Measurements from ENCODE around the gene TFG.
A peak's percentile ranks its signal among the peaks of the same experiment; 100 is the strongest.

Gene TFG

GRCh38 chr3:100706365-100706764 is 2.9 kb upstream of the TFG start:
- no peak overlapping the region for H2BK15ac ChIP-seq (ENCODE audit: low read length)
- H2AK5ac ChIP-seq (ENCODE audit: low read depth, low read length) = no peak overlapping the region
- H3K4me1 ChIP-seq (ENCODE audit: control insufficient read depth in 2 of 2, insufficient read depth in 1 of 2, low read depth in 1 of 2, low read length in 2 of 2) = peaks cover 2% of the 10 kb centered on the region in 2 donors
- no peak overlapping the region for H3K23ac ChIP-seq (ENCODE audit: low read depth, low read length, poor library complexity)
- no CpG with 5 or more reads among the region's 3 CpGs for WGBS, 2 donors (ENCODE audit: extremely low coverage in 2 of 2, insufficient read length in 2 of 2, insufficient replicate concordance in 1 of 2)
- H2BK5ac ChIP-seq (ENCODE audit: low read length) = no peak overlapping the region
- peaks cover 2 to 6% of the 10 kb centered on the region in 2 donors for H3K9me3 ChIP-seq (replicated peaks in 1 of 2; ENCODE audit: control insufficient read depth in 2 of 2, insufficient read depth in 1 of 2, low read depth in 1 of 2, low read length in 2 of 2)
- H2AFZ ChIP-seq (ENCODE audit: low read length) = no peak overlapping the region
- H2BK120ac ChIP-seq (ENCODE audit: low read depth, low read length) = no peak overlapping the region
- no peak overlapping the region for H2BK12ac ChIP-seq (ENCODE audit: low read length)
- H3K27me3 ChIP-seq (ENCODE audit: control insufficient read depth in 3 of 3, insufficient read depth in 3 of 3, low read depth in 1 of 3, low read length in 3 of 3) = peaks cover 0 to 18% (median 0%) of the 10 kb centered on the region in 3 experiments
- no peak for DNase-seq (ENCODE audit: low spot score)
- H3K27ac ChIP-seq (replicated peaks; ENCODE audit: low read length) = no peak overlapping the region
- H3K4me2 ChIP-seq (ENCODE audit: insufficient read depth, low read length, poor library complexity, severe bottlenecking) = no peak overlapping the region
- H3K9ac ChIP-seq (ENCODE audit: low read depth, low read length, poor library complexity) = no peak overlapping the region
- H4K91ac ChIP-seq (ENCODE audit: low read depth, low read length, poor library complexity) = no peak overlapping the region
- H3K18ac ChIP-seq (ENCODE audit: low read length) = no peak overlapping the region
- H3K4ac ChIP-seq (ENCODE audit: low read length) = no peak overlapping the region
- no peak overlapping the region for H3K14ac ChIP-seq (ENCODE audit: low read length)
- H4K8ac ChIP-seq (ENCODE audit: low read depth, low read length) = no peak overlapping the region
- no peak overlapping the region for H3K4me3 ChIP-seq (ENCODE audit: low read length in 2 of 2)
- no peaks in the 10 kb centered on the region for H3K79me1 ChIP-seq (ENCODE audit: low read depth, low read length)
- H3K36me3 ChIP-seq (replicated peaks in 1 of 2; ENCODE audit: control insufficient read depth in 2 of 2, insufficient read depth in 2 of 2, low read length in 2 of 2) = peaks cover 0 to 7% of the 10 kb centered on the region in 2 donors

GRCh38 chr3:100708644-100708988 is 678 bp upstream of the TFG start:
- no CpG with 5 or more reads among the region's 3 CpGs for WGBS, 2 donors (ENCODE audit: extremely low coverage in 2 of 2, insufficient read length in 2 of 2, insufficient replicate concordance in 1 of 2)
- Histone ChIP-seq H3K18ac (ENCODE audit: low read length) (no peak overlapping the region), H3K79me1 (ENCODE audit: low read depth, low read length) (no peaks in the 10 kb centered on the region)

DNA sequence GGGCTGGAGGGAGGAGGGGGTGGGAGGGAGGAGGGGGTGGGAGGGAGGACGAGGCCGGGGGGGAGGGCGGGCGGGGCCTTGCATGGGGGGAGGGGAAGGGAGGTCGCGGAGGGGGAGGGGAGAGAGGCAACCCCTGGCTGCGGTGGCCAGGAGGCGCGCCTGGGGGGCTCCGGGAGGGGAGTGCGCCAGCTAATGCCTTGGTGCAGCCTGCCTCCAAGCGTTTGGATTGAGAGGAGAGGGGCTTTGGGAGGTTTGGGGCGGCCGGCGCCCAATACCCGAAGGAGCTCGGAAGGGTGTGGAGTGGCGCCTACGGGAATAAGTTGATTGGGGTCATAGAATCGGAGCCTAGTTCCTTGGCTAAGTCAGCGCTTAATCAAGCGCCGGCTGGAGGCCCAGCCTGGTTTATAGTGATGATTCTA is 557 bp downstream of the TFG start:
- Histone ChIP-seq H3K4me3 (ENCODE audit: low read length in 2 of 2) (peak overlapping the region; percentile 78 to 97), H3K27ac (replicated peaks; ENCODE audit: low read length) (peak overlapping the region; percentile 99), H3K9ac (ENCODE audit: low read depth, low read length, poor library complexity) (peak overlapping the region; percentile 98), H3K4me1 (ENCODE audit: control insufficient read depth in 2 of 2, insufficient read depth in 1 of 2, low read depth in 1 of 2, low read length in 2 of 2) (peaks cover 2% of the 10 kb centered on the region in 2 donors), H3K14ac (ENCODE audit: low read length) (no peak overlapping the region), H3K4ac (ENCODE audit: low read length) (no peak overlapping the region), H3K18ac (ENCODE audit: low read length) (peak overlapping the region; percentile 99), H3K23ac (ENCODE audit: low read depth, low read length, poor library complexity) (peak overlapping the region; percentile 95), H3K36me3 (replicated peaks in 1 of 2; ENCODE audit: control insufficient read depth in 2 of 2, insufficient read depth in 2 of 2, low read length in 2 of 2) (peaks cover 0 to 42% of the 10 kb centered on the region in 2 donors), H2BK15ac (ENCODE audit: low read length) (no peak overlapping the region), H4K91ac (ENCODE audit: low read depth, low read length, poor library complexity) (no peak overlapping the region), H2BK5ac (ENCODE audit: low read length) (peak overlapping the region; percentile 96), H2AFZ (ENCODE audit: low read length) (peak overlapping the region; percentile 90), H2BK12ac (ENCODE audit: low read length) (no peak overlapping the region), H2AK5ac (ENCODE audit: low read depth, low read length) (no peak overlapping the region), H3K27me3 (ENCODE audit: control insufficient read depth in 3 of 3, insufficient read depth in 3 of 3, low read depth in 1 of 3, low read length in 3 of 3) (peaks cover 0 to 8% (median 0%) of the 10 kb centered on the region in 3 experiments), H3K9me3 (replicated peaks in 1 of 2; ENCODE audit: control insufficient read depth in 2 of 2, insufficient read depth in 1 of 2, low read depth in 1 of 2, low read length in 2 of 2) (peaks cover 2 to 6% of the 10 kb centered on the region in 2 donors), H4K8ac (ENCODE audit: low read depth, low read length) (no peak overlapping the region), H2BK120ac (ENCODE audit: low read depth, low read length) (no peak overlapping the region), H3K4me2 (ENCODE audit: insufficient read depth, low read length, poor library complexity, severe bottlenecking) (peak overlapping the region; percentile 64), H3K79me1 (ENCODE audit: low read depth, low read length) (peaks cover 2% of the 10 kb centered on the region)
- DNase-seq (ENCODE audit: low spot score) = peak; percentile 66
- WGBS, 2 donors (ENCODE audit: extremely low coverage in 2 of 2, insufficient read length in 2 of 2, insufficient replicate concordance in 1 of 2) = no CpG with 5 or more reads among the region's 23 CpGs

More at GRCh38 chr3:100708644-100708988, 678 bp upstream of the TFG start:
- Histone ChIP-seq H3K9me3 (replicated peaks in 1 of 2; ENCODE audit: control insufficient read depth in 2 of 2, insufficient read depth in 1 of 2, low read depth in 1 of 2, low read length in 2 of 2) (peaks cover 2 to 6% of the 10 kb centered on the region in 2 donors), H3K4me1 (ENCODE audit: control insufficient read depth in 2 of 2, insufficient read depth in 1 of 2, low read depth in 1 of 2, low read length in 2 of 2) (peaks cover 2% of the 10 kb centered on the region in 2 donors), H4K8ac (ENCODE audit: low read depth, low read length) (no peak overlapping the region), H2AFZ (ENCODE audit: low read length) (peak overlapping the region; percentile 84), H4K91ac (ENCODE audit: low read depth, low read length, poor library complexity) (no peak overlapping the region), H2BK12ac (ENCODE audit: low read length) (no peak overlapping the region), H3K4ac (ENCODE audit: low read length) (no peak overlapping the region), H3K4me2 (ENCODE audit: insufficient read depth, low read length, poor library complexity, severe bottlenecking) (peak overlapping the region; percentile 64), H2BK120ac (ENCODE audit: low read depth, low read length) (no peak overlapping the region), H3K27ac (replicated peaks; ENCODE audit: low read length) (peak overlapping the region; percentile 99), H3K23ac (ENCODE audit: low read depth, low read length, poor library complexity) (no peak overlapping the region), H2AK5ac (ENCODE audit: low read depth, low read length) (no peak overlapping the region), H3K9ac (ENCODE audit: low read depth, low read length, poor library complexity) (no peak overlapping the region), H3K36me3 (replicated peaks in 1 of 2; ENCODE audit: control insufficient read depth in 2 of 2, insufficient read depth in 2 of 2, low read length in 2 of 2) (peaks cover 0 to 29% of the 10 kb centered on the region in 2 donors), H3K4me3 (ENCODE audit: low read length in 2 of 2) (peak overlapping the region in 1 of 2 donors; percentile 78), H3K27me3 (ENCODE audit: control insufficient read depth in 3 of 3, insufficient read depth in 3 of 3, low read depth in 1 of 3, low read length in 3 of 3) (peaks cover 0 to 18% (median 0%) of the 10 kb centered on the region in 3 experiments), H2BK15ac (ENCODE audit: low read length) (no peak overlapping the region), H3K14ac (ENCODE audit: low read length) (no peak overlapping the region), H2BK5ac (ENCODE audit: low read length) (no peak overlapping the region)
- DNase-seq (ENCODE audit: low spot score) = no peak

DNA sequence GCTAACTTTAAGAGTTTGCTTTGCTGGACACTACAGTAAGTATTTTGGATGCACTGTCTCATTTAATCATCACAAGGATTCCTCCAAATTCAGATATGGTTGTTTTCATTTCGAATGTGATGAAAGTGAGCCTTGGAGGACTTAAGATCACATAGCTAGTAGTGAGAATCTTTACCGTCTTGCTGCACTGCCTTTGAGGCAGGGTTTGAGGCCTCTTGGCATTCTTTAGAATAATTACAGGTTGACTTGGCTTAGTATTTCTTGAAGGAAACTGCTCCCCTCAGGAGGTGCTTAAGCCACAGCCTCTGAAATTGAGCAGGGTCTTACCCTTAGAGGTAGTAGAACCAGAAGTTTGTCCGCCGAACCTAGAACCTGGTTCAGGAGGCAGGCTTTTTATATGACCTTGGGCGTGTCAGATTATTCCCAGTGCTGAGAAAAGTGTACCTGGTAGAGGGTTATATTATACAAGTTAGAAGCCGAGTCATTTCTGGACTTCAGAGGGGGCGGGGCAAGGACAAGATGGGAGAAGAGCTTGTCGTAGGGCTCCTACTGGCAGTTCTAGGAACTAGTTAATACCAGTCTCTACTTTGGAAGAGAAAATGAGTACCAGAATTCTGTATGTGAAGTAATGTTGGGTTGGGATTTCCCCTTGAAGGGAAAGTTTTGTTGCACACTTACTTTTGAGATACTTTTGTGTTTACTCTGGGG is 1.1 kb downstream of the TFG start:
- Histone ChIP-seq H4K91ac (ENCODE audit: low read depth, low read length, poor library complexity) (no peak overlapping the region), H2AK5ac (ENCODE audit: low read depth, low read length) (no peak overlapping the region), H3K27me3 (ENCODE audit: control insufficient read depth in 3 of 3, insufficient read depth in 3 of 3, low read depth in 1 of 3, low read length in 3 of 3) (peaks cover 0 to 8% (median 0%) of the 10 kb centered on the region in 3 experiments), H3K18ac (ENCODE audit: low read length) (peak overlapping the region; percentile 74), H3K4me2 (ENCODE audit: insufficient read depth, low read length, poor library complexity, severe bottlenecking) (peak overlapping the region; percentile 63), H3K27ac (replicated peaks; ENCODE audit: low read length) (peak overlapping the region; percentile 91), H2BK5ac (ENCODE audit: low read length) (peak overlapping the region; percentile 96), H3K36me3 (replicated peaks in 1 of 2; ENCODE audit: control insufficient read depth in 2 of 2, insufficient read depth in 2 of 2, low read length in 2 of 2) (peaks cover 2 to 47% of the 10 kb centered on the region in 2 donors), H3K9ac (ENCODE audit: low read depth, low read length, poor library complexity) (no peak overlapping the region), H3K14ac (ENCODE audit: low read length) (no peak overlapping the region), H3K4me1 (ENCODE audit: control insufficient read depth in 2 of 2, insufficient read depth in 1 of 2, low read depth in 1 of 2, low read length in 2 of 2) (peaks cover 2% of the 10 kb centered on the region in 2 donors), H2BK120ac (ENCODE audit: low read depth, low read length) (no peak overlapping the region), H3K23ac (ENCODE audit: low read depth, low read length, poor library complexity) (no peak overlapping the region), H3K9me3 (replicated peaks in 1 of 2; ENCODE audit: control insufficient read depth in 2 of 2, insufficient read depth in 1 of 2, low read depth in 1 of 2, low read length in 2 of 2) (peaks cover 2 to 9% of the 10 kb centered on the region in 2 donors), H2BK15ac (ENCODE audit: low read length) (no peak overlapping the region), H3K4me3 (ENCODE audit: low read length in 2 of 2) (peak overlapping the region; percentile 78 to 91), H4K8ac (ENCODE audit: low read depth, low read length) (no peak overlapping the region), H2AFZ (ENCODE audit: low read length) (peak overlapping the region; percentile 90), H2BK12ac (ENCODE audit: low read length) (no peak overlapping the region), H3K4ac (ENCODE audit: low read length) (no peak overlapping the region), H3K79me1 (ENCODE audit: low read depth, low read length) (peaks cover 2% of the 10 kb centered on the region)
- DNase-seq (ENCODE audit: low spot score) = peak; percentile 9
- no CpG with 5 or more reads among the region's 8 CpGs for WGBS, 2 donors (ENCODE audit: extremely low coverage in 2 of 2, insufficient read length in 2 of 2, insufficient replicate concordance in 1 of 2)

Data from neuronal stem cell (in vitro differentiated cells).